DLD1 (cell line): ENCODE results near the gene SULF2.
"Not testable (repeated sequence)": the region's sequence is repeated elsewhere in the genome, so short reads cannot be mapped to it uniquely, and the experiment has no call there.

Experiments used
- in situ Hi-C: cut with HindIII; loops from 2 replicates; pipeline ENCODE4 v1.10.0; 2017; ENCODE audit warnings: low sequenced_read_pairs

SULF2 gene

GRCh38 chr20:47805951-47806350 lies 20.7 kb upstream of the SULF2 start:
- in situ Hi-C loops: no loop called here

GRCh38 chr20:47804972-47805371 lies 19.7 kb upstream of the SULF2 start:
- in situ Hi-C loops: not testable (repeated sequence)

DNA sequence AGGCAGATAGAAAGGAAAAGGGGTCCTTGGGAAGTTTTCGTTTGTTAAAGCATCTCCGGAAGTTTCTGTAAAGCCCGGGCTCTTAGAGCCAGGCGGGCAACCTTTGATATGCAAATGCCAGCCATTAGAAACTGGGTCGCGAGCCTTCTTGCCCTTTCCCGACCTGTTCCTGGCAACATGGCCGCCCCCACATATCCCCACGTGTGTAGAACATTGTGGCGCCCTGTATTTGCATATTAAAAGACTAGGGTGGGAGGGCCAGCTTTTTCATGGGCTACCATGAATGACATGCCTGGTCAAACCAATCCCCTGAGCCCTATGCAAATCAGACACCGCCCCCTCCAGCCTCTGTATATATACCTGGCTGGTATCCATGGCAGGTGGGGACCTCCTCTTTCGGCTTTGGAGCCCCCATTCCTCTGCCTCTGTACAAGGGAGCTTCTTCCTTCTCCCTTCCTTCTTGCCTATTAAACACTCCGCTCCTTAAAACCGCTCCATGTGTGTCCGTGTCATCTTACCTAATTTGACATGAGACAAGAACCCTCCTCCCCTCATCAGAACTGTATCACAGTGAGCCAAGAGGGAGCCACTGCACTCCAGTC lies 19.0 kb upstream of the SULF2 start:
- in situ Hi-C loops: not testable (repeated sequence)

- in situ Hi-C loops: no loop called here
Observed at GRCh38 chr20:47802975-47803374, 17.7 kb upstream of the SULF2 start.

DNA sequence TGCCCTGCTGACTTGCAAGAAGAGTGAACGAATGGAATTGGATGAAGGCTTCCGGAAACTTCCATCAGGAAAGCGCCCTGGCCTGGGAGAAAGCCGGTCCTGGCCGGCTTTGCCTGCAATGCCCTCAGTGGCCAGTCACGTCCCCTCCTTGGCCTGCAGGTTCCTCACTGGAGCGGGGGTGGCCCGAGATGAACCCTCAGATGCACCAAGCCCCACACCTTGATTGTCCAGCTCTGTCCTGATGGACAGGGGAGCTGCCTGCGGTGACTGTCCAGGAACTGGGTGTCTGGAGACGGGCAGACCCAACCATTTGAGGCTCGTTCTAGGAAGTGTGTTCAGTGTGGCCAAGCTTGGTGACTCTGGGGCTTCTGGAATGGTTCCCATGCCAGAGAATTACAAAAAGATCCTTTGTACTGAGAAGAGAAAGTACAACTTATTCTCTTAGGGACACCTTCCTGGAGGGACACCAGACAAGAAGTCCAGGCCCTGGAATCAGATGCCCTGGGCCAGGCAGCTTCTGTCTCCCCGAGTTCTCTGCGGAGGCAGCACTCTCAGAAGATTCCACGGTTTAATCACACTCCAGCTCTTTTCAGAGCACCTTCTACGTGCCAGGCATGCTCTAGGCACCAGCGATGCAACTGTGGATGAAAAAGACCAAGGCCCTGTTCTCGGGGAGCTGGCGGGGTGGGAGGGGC lies 17.1 kb upstream of the SULF2 start:
- in situ Hi-C loops: no loop called here

DNA sequence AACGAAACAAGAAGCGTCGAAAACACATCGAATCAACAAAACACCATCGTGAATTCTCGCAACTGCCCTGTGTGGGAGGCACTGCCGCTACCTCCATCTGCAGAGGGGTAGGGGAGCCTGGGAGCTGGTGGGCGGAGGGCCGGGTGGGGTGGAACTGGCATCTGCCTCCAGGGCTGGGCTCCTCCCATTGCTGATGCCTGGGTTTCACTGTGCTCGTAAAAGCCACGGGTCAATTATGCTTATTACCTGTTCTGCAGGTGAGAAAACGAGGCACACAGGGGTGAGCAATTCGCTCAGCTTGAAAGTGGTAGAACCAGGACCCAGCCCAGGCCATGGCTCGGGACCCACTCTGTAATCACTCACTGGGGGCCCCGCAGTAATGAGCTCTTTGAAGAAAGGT lies 16.5 kb upstream of the SULF2 start:
- in situ Hi-C loops: no loop called here

DNA sequence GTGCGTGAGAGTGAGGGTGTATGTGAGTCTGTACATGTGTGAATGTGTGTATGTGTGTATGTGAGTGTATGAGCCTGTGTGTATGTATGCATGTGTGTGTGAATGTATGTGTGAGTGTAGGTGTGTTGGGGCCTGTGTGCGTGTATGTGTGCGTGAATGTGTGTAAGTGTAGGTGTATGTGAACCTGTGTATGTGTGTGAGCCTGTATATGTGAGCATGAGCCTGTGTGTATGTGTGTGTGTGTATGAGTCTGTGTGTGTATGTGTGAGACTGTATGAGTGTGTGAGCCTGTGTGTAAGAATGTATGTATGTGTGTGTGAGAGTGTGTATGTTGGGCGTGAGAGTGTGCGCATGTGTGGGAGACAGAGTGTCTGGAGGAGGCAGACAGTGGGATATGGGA lies 15.8 kb upstream of the SULF2 start:
- in situ Hi-C loops: no loop called here

- in situ Hi-C loops: no loop called here
Observed at GRCh38 chr20:47800623-47801022, 15.3 kb upstream of the SULF2 start.

- in situ Hi-C loops: no loop called here
Observed at GRCh38 chr20:47799116-47799715, 13.9 kb upstream of the SULF2 start.

DNA sequence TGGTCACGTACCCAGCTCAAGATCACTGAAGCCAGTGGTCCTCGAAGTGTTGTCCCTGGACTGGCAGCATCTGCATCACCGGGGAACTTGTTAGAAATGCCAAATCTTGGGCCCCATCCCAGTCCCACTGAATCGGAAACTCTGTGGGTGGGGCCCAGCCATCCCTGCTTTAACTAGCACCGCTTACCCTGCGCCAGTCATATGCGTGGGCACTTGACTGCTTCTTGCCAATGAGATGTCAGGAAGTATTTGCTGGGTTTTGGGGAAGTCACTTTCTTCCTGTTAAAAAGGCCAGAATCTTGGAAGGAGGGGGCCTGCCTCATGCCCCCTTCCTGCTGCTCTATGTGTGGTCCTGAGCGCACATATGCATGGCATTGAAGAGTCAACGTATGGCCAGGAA lies 11.7 kb upstream of the SULF2 start:
- in situ Hi-C loops: no loop called here

DNA sequence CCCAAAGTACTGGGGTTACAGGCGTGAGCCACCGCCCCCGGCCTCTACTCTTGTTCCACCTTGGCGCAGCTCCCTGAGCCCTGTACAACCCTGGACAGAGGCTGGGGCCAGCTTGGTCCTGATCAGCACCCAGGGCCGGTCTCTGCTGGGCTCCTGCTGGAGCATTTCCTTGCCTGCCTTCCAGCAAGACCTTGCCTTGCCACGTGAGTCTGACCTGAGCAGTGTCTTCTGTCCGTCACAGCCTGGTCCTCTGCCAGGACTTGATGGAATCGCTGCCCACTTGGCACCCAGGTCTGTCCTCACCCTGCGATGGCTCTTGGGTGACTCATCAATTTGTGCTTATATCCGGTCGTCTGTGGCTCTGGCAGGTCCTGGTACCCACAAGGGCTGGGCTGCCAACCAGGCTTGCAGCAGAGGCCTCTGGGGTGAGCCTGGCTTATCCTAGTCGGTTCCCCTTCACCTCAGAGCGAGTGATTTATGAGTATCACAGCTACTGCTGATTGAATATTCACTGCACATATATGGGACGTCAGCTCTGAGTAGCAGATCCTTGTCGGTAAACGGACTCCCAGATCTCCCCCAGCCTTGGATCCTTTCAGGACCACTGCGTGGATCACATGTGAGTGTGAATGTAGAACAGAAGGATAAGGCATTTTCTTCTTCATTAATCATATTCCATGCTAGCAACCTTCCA lies 10.1 kb upstream of the SULF2 start:
- in situ Hi-C loops: no loop called here

DNA sequence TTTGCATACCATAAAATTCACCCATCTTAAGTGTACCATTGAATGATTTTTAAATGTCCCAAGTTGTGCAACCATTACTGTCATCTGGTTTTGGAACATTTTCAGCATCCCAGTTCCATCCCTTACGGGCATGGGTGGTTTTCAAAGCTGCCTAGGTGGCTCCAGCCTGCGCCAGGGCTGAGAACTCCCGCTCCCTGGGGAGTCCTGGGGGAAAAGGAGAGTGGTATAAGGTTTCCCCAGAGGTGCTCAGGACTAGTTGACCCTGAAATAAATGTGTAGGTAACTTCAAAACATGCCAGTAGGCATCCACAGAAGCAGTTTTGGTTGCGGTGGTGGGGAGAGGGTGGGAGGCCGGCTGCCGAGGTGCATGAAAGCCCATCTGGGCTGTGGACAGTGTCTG lies 9.0 kb upstream of the SULF2 start:
- in situ Hi-C loops: not testable (repeated sequence)

DNA sequence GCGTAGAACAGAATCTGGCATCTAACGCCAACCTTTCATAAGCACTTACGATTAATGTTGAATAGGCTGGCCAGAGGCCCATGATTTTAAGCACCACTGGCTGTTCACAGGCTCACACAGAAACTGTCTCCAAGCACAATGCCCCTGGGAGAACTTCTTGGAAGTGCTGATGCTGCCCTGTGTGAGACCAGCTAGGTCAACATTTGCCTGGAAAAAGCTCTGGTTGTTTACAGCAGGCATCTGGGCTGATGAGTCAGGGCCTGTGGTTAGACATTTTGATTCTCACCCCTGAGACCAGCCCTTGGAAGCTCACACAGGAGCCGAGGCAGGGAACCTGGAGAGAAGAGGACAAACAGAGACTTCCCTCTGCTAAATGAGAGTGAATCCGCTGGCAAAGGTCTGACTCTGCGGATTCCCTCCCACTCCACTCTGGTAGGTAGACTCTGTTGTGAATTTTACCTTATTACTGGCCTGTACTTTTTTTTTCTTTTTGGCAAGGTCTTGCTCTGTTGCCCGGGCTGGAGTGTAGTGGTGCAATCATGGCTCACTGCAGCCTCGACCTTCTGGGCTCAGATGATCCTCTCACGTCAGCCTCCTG lies 6.8 kb upstream of the SULF2 start:
- in situ Hi-C loops: no loop called here

DNA sequence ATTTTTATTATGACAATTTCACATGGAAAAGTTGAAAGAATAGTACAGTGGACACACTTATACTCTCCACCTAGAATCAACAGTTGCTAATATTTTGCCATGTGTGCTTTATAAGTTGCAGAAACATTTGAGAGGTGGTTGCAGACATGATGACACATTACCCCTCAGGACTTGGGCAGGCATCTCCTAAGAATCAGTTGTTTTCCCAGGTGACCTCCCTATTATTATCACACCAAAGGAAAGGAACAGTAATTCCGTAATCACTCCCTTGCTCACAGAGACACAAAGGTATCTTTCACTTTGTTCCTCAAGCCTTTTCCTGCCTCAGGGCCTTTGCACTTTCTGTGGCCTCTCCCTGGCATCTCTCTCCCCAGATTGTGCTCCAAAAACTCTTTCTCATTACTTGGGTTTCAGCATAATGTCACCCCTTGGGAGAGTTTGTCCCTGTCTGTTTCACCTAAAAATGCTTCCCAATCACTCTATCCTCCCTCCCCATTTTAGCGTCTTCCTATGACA lies 5.9 kb upstream of the SULF2 start:
- in situ Hi-C loops: no loop called here

DNA sequence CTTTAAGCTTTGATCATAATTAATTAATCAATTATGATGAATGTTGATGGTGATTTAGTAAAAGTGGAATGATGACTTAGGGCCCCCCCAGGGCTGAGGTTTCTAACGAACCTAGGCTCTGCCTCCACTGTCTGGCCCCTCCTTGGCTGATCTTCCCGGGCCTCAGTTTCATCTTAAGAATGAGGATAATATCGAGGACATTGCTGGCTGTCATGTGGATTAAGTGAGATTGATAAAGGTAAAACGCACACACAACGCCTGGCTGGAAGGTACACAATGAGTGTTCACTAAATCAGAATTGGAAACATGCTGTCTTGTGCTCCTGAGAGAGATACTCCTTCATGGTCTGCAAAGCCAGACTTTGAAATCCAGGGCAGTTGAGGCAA lies 5.3 kb upstream of the SULF2 start:
- in situ Hi-C loops: no loop called here

DNA sequence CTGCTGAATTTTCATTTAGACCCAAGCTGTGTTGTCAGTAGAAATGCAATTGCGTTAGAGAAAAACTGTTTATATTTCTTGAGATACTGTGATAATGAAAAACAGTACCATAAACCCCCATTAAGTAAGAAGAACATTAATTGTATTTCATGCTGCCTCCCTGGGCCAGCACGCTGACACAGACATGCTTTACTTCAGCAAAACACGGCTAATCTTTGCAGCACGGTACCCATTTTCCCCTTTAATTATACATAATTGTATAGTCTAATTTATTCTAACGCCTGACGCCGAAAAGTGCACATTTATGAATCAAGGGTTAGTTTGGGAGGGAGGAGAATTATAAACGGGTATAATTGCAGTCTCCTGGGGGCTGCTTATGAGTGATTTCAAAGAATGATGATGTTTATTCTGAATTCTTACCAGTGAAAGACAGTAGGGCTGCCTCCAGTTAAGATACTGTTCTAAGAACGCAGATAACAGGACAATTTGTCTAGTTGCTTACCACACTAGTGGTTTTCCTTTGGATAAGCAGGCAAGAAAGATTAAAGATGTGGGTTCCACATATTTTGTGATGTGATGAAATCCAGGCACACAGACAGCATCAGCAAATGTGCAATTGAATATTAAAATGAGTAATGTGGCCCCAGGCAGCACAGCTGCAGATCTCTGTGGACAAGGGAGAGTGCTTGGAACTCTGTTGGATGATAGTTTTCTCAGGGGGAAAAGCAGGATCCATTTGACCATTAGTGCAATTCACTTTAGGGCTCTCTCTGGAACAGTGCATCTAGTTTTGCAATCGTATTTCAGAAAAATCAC lies 4.7 kb upstream of the SULF2 start:
- in situ Hi-C loops: loop anchor here (10.0 kb wide), 1 partner anchor 115 kb away; no protein-coding TSS in a partner anchor

- in situ Hi-C loops: loop anchor here (10.0 kb wide), 1 partner anchor 114 kb away; no protein-coding TSS in a partner anchor
Observed at GRCh38 chr20:47789081-47789763, 3.9 kb upstream of the SULF2 start.

GRCh38 chr20:47788741-47789080 lies 3.4 kb upstream of the SULF2 start:
- in situ Hi-C loops: loop anchor here (10.0 kb wide), 1 partner anchor 114 kb away; no protein-coding TSS in a partner anchor

GRCh38 chr20:47786765-47787107 lies 1.5 kb upstream of the SULF2 start:
- in situ Hi-C loops: loop anchor here (10.0 kb wide), 1 partner anchor 112 kb away; no protein-coding TSS in a partner anchor
